GM12872 (cell line): ENCODE data around the gene TOM1L2.

Source experiments
- TF ChIP-seq, protein P1 (sequence below): IDR thresholded peaks from 3 replicates; pipeline ENCODE4 v1.5.1; 2011; ENCODE audit warnings: low read depth, mild to moderate bottlenecking, low read length, moderate library complexity; ENCODE audit not compliant: insufficient read depth

The TOM1L2 gene

DNA sequence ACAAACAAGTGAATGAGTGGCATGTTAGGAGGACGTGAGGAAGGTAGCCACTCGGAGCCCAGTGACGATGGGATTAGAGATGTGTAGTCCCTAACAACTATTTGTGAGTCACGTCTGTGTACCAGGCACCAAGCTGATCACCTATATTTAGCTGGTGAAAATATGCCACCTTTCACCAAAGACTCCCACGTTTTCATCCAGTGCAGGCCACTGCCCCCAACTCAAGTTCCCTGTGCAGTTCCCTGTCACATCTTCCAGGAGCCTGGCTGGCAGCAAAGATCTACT, 67.2 kb downstream of the TOM1L2 start:
- TF ChIP-seq, protein P1, sequence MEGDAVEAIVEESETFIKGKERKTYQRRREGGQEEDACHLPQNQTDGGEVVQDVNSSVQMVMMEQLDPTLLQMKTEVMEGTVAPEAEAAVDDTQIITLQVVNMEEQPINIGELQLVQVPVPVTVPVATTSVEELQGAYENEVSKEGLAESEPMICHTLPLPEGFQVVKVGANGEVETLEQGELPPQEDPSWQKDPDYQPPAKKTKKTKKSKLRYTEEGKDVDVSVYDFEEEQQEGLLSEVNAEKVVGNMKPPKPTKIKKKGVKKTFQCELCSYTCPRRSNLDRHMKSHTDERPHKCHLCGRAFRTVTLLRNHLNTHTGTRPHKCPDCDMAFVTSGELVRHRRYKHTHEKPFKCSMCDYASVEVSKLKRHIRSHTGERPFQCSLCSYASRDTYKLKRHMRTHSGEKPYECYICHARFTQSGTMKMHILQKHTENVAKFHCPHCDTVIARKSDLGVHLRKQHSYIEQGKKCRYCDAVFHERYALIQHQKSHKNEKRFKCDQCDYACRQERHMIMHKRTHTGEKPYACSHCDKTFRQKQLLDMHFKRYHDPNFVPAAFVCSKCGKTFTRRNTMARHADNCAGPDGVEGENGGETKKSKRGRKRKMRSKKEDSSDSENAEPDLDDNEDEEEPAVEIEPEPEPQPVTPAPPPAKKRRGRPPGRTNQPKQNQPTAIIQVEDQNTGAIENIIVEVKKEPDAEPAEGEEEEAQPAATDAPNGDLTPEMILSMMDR, result no peak

DNA sequence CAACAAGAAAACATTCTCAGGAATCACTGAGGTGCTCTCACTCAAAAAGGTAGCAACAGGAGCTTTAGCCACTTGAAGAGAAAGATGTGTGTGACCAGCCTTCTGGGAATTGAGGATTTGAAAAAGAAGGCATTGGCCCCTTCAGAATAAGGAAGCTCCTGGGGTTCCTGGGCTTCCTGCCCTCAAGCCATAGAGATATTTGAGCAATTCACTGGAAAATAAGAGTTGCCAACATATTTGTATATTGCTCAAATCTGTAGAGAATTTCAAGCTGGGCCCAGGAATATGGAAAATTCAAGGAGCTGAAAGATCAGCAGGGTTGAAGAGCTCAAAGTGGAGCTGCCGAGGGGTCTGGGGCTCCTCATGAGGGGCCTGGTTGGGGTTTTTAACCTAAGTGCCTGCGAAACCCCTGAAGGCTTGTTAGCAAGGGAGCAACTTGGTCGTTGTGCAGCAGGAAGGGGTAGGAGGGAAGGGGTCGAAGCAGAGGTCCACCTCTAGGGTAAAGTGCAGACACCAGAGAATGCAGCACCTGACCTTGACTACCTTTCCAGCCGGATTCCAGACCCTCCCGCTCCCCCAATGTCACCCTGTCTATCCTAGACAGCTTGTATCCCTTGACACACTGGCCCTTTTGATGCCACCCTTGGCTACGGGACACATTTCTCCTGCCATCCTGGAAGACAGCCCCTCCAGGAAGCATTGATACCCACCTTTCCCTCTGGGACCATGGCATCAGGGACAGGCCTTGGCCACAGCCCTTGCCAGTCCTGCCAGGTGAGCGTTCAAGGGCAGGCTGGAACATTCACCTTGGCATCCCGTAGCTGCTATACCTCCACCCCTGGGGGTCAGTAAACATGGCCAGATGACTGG, 67.8 kb downstream of the TOM1L2 start:
- TF ChIP-seq, protein P1, result no peak

DNA sequence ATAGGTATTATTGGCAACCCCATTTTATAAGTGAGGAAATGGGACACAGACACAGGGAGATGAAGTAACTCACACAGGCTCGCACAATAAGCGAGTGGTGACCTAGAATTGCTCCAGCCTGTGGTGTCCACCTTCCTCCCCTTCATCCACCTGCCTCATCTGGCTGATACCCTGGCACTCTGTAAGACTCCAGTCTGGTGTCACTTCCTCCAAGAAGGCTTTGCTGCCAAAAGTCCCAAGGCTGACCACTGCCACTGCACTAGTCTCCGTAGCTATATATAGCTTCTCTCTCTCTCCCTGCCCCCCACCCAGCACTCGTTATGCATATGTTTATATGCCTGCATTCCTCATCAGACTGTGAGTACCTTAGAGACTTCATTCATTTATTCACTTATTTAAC, 69.3 kb downstream of the TOM1L2 start:
- TF ChIP-seq, protein P1, result no peak

DNA sequence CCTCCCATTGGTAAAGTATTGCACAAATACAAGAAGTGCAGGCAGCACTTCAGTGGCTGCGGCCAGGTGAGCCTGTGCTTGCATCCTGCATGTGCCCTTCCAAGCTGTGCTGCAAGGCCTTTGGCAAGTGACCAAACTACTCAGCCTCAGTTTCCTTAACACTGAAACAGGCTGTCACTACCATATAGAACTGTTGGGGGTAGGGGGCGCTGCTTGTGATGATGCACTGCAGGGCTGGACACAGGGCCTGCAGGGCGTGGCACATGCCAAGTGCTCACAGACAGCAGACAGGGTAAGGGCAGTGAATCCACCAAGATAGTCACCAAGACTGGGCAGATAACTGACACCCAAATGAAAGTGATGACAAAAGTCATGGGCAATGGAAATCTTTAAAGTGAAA, 69.8 kb downstream of the TOM1L2 start:
- TF ChIP-seq, protein P1, result no peak

DNA sequence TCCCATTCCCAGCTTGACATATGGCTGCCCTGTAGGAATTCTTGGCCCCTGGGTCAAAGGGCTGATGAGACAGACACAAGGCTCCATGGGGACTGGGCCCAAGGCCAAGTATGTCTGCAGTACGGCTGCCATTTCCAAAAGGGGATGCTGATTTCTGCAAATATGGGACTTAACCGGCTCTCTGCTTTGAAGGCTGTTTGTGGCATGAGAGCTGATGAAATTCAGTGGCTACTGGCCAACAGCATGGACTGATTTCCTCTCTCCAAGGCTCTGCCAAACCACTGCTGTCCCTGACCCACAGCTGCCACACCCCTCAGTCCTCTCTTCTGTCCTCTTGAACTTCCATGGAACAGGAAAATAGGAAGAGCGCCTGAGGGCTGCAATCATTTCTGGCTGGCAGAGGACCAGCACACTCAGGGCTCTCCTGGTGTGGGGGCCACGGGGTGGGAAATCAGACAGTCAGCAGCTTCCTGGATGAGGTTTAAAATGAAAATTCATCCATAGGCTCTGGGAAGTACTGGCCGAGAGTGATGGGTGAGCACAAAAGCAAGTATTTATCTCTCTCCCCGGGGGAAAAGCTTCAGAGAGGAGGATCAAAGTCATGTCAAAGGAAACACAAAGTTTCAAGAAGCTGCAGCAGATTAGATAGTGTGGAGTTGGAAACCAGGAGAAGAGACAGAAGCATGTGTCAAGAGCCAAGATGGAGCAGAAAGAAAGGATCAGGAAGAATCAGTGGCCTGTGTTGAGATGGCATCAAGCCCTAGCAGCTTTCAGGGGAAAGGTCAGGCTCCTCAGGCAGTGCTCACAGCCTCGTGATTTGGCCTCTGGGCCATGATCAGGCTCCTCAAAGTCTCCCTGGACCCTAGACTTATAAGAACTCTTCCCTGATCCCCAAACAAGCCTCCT, 71.3 kb downstream of the TOM1L2 start:
- TF ChIP-seq, protein P1, result no peak

DNA sequence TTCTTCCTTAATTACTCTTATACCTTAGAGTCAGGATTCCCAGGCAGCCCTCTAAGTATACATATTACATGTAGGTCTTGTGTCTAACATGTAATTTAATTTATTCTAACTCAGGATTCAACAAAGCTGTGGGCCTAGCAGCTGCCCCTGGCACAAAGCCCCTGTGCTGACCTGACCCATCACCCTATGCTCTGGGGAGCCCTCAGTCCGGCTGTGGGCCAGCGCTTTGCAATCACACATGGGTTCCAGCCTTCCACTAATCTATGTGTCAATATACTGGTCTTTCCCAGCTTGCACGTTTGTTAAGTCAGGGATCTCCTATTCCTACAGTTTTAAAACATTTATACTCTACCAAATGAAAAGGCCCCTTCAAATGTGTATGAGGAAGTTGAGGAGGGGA, 72.7 kb downstream of the TOM1L2 start:
- TF ChIP-seq, protein P1, result no peak

DNA sequence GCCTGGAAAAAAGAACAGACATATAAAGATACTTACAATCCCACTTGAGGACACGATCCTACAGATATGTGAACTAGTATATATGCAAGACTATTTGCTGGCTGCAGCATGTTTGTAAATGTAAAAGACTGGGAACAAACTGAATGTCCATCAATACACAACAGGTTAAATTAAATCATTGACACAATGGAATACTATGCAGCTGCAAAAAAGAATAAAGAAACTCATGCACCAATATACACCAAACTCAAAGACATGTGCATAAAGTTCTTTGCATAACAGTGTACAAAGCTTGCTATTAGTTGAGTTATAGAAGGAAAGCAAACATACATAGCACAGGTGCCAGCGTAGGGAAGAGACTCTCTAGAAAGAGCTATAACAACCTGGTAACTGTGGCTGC, 73.5 kb downstream of the TOM1L2 start:
- TF ChIP-seq, protein P1, result no peak
